ENCODE results near the gene BLNK. TPM values are rescaled to one million over a fixed set of nuclear protein-coding genes. Genes with fewer than 3 reads are reported as not detected.

BLNK gene
- total and polyA plus RNA-seq, 2 of the 13 experiments (the other 11 are each of a cell fraction or from before 2014, with no cell fraction given) = not detected

- TF ChIP-seq, protein P1, sequence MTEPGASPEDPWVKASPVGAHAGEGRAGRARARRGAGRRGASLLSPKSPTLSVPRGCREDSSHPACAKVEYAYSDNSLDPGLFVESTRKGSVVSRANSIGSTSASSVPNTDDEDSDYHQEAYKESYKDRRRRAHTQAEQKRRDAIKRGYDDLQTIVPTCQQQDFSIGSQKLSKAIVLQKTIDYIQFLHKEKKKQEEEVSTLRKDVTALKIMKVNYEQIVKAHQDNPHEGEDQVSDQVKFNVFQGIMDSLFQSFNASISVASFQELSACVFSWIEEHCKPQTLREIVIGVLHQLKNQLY (CRISPR knock-in tag; IDR thresholded peaks at IDR 0.05) = no peak
- no peak for TF ChIP-seq ZNF354B (CRISPR knock-in tag; IDR thresholded peaks at IDR 0.05)
- no peak for TF ChIP-seq PREB (CRISPR knock-in tag; IDR thresholded peaks at IDR 0.05)
- TF ChIP-seq, protein P2, sequence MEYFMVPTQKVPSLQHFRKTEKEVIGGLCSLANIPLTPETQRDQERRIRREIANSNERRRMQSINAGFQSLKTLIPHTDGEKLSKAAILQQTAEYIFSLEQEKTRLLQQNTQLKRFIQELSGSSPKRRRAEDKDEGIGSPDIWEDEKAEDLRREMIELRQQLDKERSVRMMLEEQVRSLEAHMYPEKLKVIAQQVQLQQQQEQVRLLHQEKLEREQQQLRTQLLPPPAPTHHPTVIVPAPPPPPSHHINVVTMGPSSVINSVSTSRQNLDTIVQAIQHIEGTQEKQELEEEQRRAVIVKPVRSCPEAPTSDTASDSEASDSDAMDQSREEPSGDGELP (IDR thresholded peaks at IDR 0.05; ENCODE audit: borderline replicate concordance, low read depth) = peak; percentile 52; the same call in 1 of the 2 replicates
- TF ChIP-seq, protein P3, sequence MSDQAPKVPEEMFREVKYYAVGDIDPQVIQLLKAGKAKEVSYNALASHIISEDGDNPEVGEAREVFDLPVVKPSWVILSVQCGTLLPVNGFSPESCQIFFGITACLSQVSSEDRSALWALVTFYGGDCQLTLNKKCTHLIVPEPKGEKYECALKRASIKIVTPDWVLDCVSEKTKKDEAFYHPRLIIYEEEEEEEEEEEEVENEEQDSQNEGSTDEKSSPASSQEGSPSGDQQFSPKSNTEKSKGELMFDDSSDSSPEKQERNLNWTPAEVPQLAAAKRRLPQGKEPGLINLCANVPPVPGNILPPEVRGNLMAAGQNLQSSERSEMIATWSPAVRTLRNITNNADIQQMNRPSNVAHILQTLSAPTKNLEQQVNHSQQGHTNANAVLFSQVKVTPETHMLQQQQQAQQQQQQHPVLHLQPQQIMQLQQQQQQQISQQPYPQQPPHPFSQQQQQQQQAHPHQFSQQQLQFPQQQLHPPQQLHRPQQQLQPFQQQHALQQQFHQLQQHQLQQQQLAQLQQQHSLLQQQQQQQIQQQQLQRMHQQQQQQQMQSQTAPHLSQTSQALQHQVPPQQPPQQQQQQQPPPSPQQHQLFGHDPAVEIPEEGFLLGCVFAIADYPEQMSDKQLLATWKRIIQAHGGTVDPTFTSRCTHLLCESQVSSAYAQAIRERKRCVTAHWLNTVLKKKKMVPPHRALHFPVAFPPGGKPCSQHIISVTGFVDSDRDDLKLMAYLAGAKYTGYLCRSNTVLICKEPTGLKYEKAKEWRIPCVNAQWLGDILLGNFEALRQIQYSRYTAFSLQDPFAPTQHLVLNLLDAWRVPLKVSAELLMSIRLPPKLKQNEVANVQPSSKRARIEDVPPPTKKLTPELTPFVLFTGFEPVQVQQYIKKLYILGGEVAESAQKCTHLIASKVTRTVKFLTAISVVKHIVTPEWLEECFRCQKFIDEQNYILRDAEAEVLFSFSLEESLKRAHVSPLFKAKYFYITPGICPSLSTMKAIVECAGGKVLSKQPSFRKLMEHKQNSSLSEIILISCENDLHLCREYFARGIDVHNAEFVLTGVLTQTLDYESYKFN (CRISPR knock-in tag; conservative IDR thresholded peaks at IDR 0.05) = 0 out of 2 replicates have a peak, but pooled peaks have one; percentile 16
- no peak for TF ChIP-seq TIGD3 (CRISPR knock-in tag; IDR thresholded peaks at IDR 0.05; ENCODE audit: borderline replicate concordance)
- peak; percentile 93 for TF ChIP-seq ZNF629 (CRISPR knock-in tag; conservative IDR thresholded peaks at IDR 0.05)
- no peak for TF ChIP-seq CEBPB (IDR thresholded peaks at IDR 0.05; ENCODE audit: borderline replicate concordance, low read depth, low read length)
- no peak for TF ChIP-seq PBX2 (CRISPR knock-in tag; IDR thresholded peaks at IDR 0.05)
- no peak for TF ChIP-seq RBM22 (optimal IDR thresholded peaks at IDR 0.05; ENCODE audit: low read length)
- no peak for TF ChIP-seq ASH2L (IDR thresholded peaks at IDR 0.05; ENCODE audit: insufficient read length, low read depth, low read length)
- no peak for TF ChIP-seq YEATS2 (CRISPR knock-in tag; IDR thresholded peaks at IDR 0.05; ENCODE audit: borderline replicate concordance)
- TF ChIP-seq SYNCRIP (IDR thresholded peaks at IDR 0.05; ENCODE audit: insufficient read depth, low read depth, low read length) = no peak
- TF ChIP-seq, protein P4, sequence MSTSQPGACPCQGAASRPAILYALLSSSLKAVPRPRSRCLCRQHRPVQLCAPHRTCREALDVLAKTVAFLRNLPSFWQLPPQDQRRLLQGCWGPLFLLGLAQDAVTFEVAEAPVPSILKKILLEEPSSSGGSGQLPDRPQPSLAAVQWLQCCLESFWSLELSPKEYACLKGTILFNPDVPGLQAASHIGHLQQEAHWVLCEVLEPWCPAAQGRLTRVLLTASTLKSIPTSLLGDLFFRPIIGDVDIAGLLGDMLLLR (CRISPR knock-in tag; IDR thresholded peaks at IDR 0.05) = no peak
- peak; percentile 98; the same call in 1 of the 2 replicates for TF ChIP-seq CHD4 (IDR thresholded peaks at IDR 0.05; ENCODE audit: borderline replicate concordance, low read length)
- TF ChIP-seq ZGPAT (CRISPR knock-in tag; IDR thresholded peaks at IDR 0.05) = no peak
Measured at GRCh38 chr10:96229568-96230030, 41.8 kb downstream of the BLNK start (continued).
